Dendritic cell treated with granulocyte-macrophage colony-stimulating factor and Interleukin-4, amounts not matched to agents 40 ng/mL and 50 ng/mL, for 4 days (primary cell): Measurements from ENCODE around the gene UBE2L5.

Source experiments
- H3K27ac Mint-ChIP-seq: one replicate; pipeline ENCODE4 v1.8.0; 2022; ENCODE audit warnings: mild to moderate bottlenecking, mixed read lengths
- H3K27me3 Mint-ChIP-seq: one replicate; pipeline ENCODE4 v1.8.0; 2022; ENCODE audit warnings: mild to moderate bottlenecking, mixed read lengths
- H3K36me3 Mint-ChIP-seq: one replicate; pipeline ENCODE4 v1.8.0; 2022; ENCODE audit warnings: low read depth, mixed read lengths
- H3K4me1 Mint-ChIP-seq: one replicate; pipeline ENCODE4 v1.8.0; 2022; ENCODE audit warnings: low read depth, mixed read lengths
- H3K4me3 Mint-ChIP-seq: one replicate; pipeline ENCODE4 v1.8.0; 2022; ENCODE audit warnings: mild to moderate bottlenecking, moderate library complexity, mixed read lengths
- H3K9me3 Mint-ChIP-seq: one replicate; pipeline ENCODE4 v1.8.0; 2022; ENCODE audit warnings: mixed read lengths
- intact Hi-C: fragments of 100-400 bp; cut with micrococcal nuclease; formaldehyde crosslinking; loops from one replicate; pipeline ENCODE4 v1.15.0; 2022

The UBE2L5 gene

DNA sequence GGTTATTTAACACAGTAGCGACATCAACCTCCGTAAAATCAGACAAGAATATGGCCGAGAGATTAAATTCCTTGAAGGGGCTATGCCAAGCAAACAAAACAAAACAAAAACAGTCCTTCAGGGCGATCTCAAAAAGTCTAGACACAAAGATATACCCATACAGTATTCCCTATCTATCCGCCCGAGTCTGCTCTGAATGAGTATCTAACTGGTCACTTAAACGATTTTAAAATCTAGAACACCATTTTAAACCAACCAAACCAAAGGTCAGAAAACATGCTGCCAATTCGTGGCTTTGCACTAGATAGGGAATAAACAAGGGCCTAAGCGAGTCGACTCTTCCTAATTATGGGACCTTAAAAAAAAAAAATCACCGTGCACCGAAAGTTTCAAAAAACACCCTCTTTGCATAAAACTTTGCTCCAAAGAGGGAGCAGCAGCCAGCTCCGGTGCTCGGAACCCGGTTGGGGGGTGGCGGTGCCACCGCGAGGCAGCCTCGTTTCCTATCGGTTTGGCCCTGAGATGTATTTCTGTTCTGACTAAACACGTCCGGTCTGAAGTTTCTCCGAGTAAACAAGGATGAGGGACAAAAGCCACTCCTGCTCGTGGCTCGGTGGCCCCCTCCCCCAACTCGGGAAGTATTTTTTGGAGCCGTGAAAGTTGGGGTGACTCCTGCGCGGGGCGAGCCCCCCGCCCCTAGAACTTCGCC is 41.6 kb downstream of the UBE2L5 start:
- no peaks in the 10 kb centered on the region for H3K9me3 Mint-ChIP-seq
- intact Hi-C loops, result loop anchor here (1.0 to 5.0 kb wide), 4 partner anchors 42 to 332 kb away; partner anchors contain the start of genes UBE2L5 and USPL1
- H3K36me3 Mint-ChIP-seq, result peaks cover 44% of the 10 kb centered on the region
- H3K4me3 Mint-ChIP-seq, result peak overlapping the region; percentile 83
- H3K27ac Mint-ChIP-seq, result peak overlapping the region; percentile 96
- H3K27me3 Mint-ChIP-seq, result no peaks in the 10 kb centered on the region
- H3K4me1 Mint-ChIP-seq, result peaks cover 27% of the 10 kb centered on the region

DNA sequence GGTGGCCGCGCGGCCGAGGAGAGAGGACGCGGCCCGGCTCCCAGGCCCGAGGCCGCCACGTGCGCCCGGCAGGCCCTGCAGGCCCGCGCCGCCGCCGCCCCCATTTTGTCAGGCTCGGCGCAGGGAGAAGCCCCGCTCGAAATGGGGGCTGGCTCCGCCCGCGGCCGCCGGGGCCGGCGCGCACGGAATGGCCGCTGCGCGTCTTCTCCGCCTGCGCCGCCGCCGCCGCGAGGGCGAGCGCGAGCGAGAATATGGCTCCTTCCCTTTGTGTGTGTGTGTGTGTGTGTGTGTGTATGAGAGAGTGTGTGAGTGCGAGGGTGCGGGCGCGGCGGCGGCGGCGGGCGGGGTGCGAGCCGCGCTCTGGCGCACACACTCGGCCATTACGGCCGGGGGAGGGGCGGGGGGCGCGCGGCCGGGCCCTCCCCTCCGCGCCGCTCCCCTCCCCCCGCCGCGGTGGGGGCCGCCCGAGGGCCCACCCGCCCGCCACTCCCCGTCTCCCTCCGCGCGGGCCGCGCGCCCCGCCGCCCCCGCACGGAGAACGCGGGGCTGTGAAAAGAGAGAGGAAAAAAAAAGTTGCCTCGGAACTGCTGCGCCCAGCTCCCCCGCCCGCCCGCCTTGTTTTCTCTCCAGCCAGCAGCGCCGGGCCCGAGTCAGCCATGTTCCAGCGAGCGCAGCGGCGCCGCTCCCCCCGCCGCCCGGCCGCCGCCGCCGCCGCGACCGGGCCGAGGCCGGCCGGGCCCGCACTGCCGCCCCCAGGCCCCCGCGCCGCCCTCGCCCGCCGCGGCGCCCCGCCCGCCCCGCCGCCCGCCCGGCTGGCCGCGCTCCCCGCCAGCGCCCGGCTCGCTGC is 42.4 kb downstream of the UBE2L5 start:
- no peaks in the 10 kb centered on the region for H3K27me3 Mint-ChIP-seq
- peaks cover 27% of the 10 kb centered on the region for H3K4me1 Mint-ChIP-seq
- peaks cover 36% of the 10 kb centered on the region for H3K36me3 Mint-ChIP-seq
- H3K9me3 Mint-ChIP-seq, result no peaks in the 10 kb centered on the region
- H3K27ac Mint-ChIP-seq, result peak overlapping the region; percentile 96
- peak overlapping the region; percentile 83 for H3K4me3 Mint-ChIP-seq
- intact Hi-C loops, result loop anchor here (1.0 to 5.0 kb wide), 6 partner anchors 42 to 332 kb away; partner anchors contain the start of genes UBE2L5 and USPL1

DNA sequence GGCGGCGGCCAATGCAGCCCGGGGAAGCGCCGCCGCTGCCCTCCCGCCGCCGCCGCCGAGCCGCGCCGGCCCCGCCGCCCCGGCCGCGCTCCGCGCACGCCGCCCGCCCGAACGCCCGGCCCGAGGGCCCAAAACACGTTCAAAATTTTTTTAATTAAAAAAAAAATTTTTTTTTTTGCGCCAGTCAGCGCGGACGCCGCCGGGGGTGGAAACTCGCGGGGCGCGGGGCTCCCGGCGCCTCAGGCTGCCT is 43.0 kb downstream of the UBE2L5 start:
- peaks cover 27% of the 10 kb centered on the region for H3K4me1 Mint-ChIP-seq
- H3K36me3 Mint-ChIP-seq, result peaks cover 34% of the 10 kb centered on the region
- intact Hi-C loops, result loop anchor here (5.0 kb wide), 2 partner anchors 107 to 108 kb away; no protein-coding TSS in a partner anchor
- H3K27ac Mint-ChIP-seq, result peak overlapping the region; percentile 96
- H3K27me3 Mint-ChIP-seq, result no peaks in the 10 kb centered on the region
- no peaks in the 10 kb centered on the region for H3K9me3 Mint-ChIP-seq
- no peak overlapping the region for H3K4me3 Mint-ChIP-seq

DNA sequence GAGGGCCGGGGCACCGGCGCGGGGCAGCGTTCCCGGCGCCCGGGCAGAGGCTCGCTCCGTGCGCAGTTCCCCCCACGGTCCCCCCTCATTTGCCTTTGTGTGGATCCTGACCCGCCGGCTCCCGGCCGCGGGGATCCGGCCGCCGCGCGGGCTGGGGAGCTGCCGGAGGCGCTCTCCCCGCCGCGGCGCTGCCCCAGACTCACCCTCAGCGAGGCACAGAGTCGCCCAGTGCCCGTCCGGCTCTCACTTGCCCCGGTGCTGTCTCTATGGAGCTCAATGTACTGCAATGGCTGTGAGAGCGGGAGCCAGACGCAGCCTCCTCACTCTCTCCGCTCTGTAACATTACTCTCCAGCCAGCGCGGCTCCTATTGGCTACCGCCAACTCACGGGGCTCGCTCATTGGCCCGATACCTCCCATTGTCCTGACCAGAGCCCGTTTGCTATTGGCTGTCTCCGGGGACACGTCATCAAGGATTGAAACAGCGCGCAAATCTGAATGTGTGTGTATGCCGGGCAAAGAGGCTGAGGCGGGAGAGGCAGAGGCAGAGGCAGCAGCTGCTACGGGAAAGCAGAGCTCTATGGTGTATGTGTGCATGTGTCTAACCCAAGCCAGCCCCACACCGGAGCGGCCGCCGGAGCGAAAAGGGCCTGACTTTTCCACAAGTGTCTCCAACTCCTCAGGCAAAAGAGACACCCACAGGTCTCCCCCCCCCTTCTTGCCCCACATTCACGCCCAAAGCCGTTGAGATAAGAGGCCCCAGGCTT is 43.5 kb downstream of the UBE2L5 start, which contains the start of gene HMGB1:
HMGB1 (minus strand) TSS at position 344 of the 765 bp plus-strand sequence. CDS start 2,256 bp downstream, outside the sequence.
- peaks cover 27% of the 10 kb centered on the region for H3K4me1 Mint-ChIP-seq
- H3K27me3 Mint-ChIP-seq, result no peaks in the 10 kb centered on the region
- no peaks in the 10 kb centered on the region for H3K9me3 Mint-ChIP-seq
- H3K27ac Mint-ChIP-seq, result peak within 1 kb of the TSS; percentile 96
- intact Hi-C loops, result loop anchor here (5.0 kb wide), 2 partner anchors 107 to 108 kb away; no protein-coding TSS in a partner anchor
- H3K36me3 Mint-ChIP-seq, result peaks cover 34% of the 10 kb centered on the region
- H3K4me3 Mint-ChIP-seq, result peak within 1 kb of the TSS; percentile 93

DNA sequence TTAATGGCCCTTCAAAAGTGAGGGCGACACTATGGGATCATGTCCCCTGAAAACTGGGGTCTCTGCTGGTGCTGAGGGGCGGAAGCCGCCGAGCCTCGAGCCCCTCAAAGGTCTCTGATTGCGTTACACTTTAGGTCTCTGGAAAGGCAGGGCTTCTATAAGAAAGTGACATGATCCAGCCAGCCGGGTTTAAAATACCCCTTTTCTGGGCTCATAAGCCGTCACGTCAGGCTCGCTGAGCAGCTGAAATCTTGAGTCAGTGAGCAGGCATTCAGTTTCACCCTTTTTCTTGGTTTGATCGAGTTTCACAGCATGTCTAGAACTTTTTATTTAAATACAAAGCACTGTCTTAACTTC is 44.0 kb downstream of the UBE2L5 start:
- H3K9me3 Mint-ChIP-seq, result no peaks in the 10 kb centered on the region
- H3K4me3 Mint-ChIP-seq, result peak overlapping the region; percentile 93
- H3K27ac Mint-ChIP-seq, result peak overlapping the region; percentile 96
- intact Hi-C loops, result loop anchor here (5.0 kb wide), 2 partner anchors 106 to 109 kb away; no protein-coding TSS in a partner anchor
- no peaks in the 10 kb centered on the region for H3K27me3 Mint-ChIP-seq
- H3K36me3 Mint-ChIP-seq, result peaks cover 30% of the 10 kb centered on the region
- H3K4me1 Mint-ChIP-seq, result peaks cover 24% of the 10 kb centered on the region

DNA sequence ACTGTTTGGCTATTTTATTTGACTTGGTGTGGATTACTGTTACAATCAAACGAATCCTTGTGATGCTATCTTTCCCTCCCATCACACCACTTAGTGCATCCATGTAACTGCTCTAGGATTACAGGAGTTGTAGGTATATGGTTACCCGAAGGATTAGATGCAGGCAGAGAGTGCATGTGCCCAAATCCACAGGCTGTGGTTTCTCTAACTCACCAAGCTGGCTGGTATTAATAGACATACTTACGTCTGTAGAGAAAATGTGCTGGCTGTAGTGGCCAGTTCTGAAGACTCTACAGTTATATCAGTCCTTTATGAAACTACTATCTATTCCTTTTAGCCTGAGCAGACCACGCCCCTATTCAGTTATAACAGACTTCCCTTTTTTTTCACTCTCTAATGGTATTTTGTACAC is 44.6 kb downstream of the UBE2L5 start:
- no peaks in the 10 kb centered on the region for H3K27me3 Mint-ChIP-seq
- H3K27ac Mint-ChIP-seq, result no peak overlapping the region
- H3K36me3 Mint-ChIP-seq, result peaks cover 26% of the 10 kb centered on the region
- no peak overlapping the region for H3K4me3 Mint-ChIP-seq
- intact Hi-C loops, result loop anchor here (5.0 kb wide), 2 partner anchors 105 to 110 kb away; no protein-coding TSS in a partner anchor
- peaks cover 22% of the 10 kb centered on the region for H3K4me1 Mint-ChIP-seq
- H3K9me3 Mint-ChIP-seq, result no peaks in the 10 kb centered on the region

DNA sequence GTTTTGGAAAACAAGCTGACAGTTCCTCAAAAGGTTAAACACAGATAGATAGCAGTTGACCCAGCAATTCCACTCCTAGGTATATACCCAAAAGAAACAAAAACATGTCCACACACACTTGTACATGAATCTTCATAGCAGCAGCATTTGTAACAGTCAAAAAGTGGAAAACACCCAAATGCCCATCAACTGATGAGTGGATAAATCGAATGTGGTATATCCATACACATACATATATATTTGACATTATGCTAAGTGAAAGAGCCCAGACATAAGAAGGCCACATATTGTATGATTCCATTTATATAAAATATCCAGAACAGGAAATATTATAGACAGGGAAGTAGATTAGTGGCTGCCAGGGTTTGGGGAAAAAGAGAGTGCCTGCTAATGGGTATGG is 51.4 kb downstream of the UBE2L5 start:
- no peak overlapping the region for H3K4me3 Mint-ChIP-seq
- H3K27ac Mint-ChIP-seq, result no peak overlapping the region
- H3K27me3 Mint-ChIP-seq, result no peaks in the 10 kb centered on the region

DNA sequence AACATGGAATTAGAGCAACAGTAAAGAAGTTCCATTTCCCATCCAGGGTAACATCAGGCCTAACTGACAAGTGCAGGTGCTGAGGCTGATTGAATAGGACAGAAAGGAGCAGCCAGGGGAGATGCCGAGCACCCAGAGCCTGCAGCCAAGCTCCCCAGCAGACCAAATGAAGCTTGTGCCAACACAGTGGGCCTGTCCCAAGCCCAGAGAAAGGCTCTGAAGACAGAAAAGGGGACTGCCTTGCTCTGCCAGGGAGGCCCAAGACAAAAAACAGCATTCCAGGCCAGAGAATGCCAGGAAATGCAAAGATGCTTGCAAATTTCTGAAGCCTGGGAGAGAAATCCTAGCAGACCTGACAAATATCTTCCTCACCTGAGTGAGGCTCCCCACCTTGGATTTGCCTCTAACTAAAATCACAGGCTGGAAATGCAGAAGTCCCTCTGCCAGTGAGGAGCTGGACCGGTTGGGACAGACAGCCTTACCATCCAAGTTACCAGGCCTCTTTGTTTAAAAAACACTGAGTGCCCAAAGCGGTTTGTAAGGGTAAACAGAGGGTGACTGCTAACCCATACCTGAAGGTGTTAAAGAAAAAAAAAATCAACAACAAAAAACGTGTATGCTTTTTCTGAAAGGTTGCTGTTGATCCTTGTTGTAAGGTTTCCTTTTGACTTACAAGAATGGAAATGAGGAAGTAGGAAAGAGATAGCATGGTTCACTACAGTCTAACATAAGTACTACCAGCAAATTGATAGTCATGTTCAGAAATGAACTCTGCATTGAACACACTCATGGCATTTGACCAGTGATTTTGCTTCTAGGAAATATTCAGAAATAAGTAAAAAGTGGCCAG is 55.3 kb downstream of the UBE2L5 start:
- Mint-ChIP-seq H3K36me3 (no peaks in the 10 kb centered on the region), H3K9me3 (no peaks in the 10 kb centered on the region), H3K27ac (peak overlapping the region; percentile 44), H3K4me3 (no peak overlapping the region), H3K27me3 (no peaks in the 10 kb centered on the region), H3K4me1 (peaks cover 10% of the 10 kb centered on the region)
- intact Hi-C loops, result no loop called here

More for the DNA sequence above, 51.4 kb downstream of the UBE2L5 start:
- Mint-ChIP-seq H3K36me3 (no peaks in the 10 kb centered on the region), H3K9me3 (no peaks in the 10 kb centered on the region), H3K4me1 (peaks cover 10% of the 10 kb centered on the region)
- intact Hi-C loops, result no loop called here
